Kidney (tissue), 14 donors: ENCODE data around the gene HORMAD1. TPM values are rescaled to one million over a fixed set of nuclear protein-coding genes. Genes with fewer than 3 reads are reported as not detected.

ENCODE experiments used
- DNase-seq, 5 donors: peaks; one replicate each; pipeline ENCODE4 v3.0.0-alpha.2; 2013 to 2020
- FAIRE-seq: peaks from 2 replicates; lab custom pipeline; 2012; peaks lifted over from hg19 to GRCh38; lab: Jason Lieb, UNC
- H3K27ac ChIP-seq, 2 donors: one replicate each; pipeline ENCODE4 v1.7.0; 2013; ENCODE audit warnings: low read depth in 2 of 2, low read length in 2 of 2, inconsistent platforms in 1 of 2
- H3K27me3 ChIP-seq: one replicate; pipeline ENCODE4 v1.7.1; 2013; ENCODE audit warnings: low read length, inconsistent platforms; ENCODE audit not compliant: control insufficient read depth, insufficient read depth
- H3K36me3 ChIP-seq, 3 donors: one replicate each; pipeline versions ENCODE4 v1.7.0 to v1.7.1; 2013; ENCODE audit warnings: low read length in 3 of 3, control low read depth in 1 of 3, inconsistent platforms in 1 of 3; ENCODE audit not compliant: insufficient read depth in 3 of 3, control insufficient read depth in 2 of 3
- H3K4me1 ChIP-seq, 3 donors: one replicate each; pipeline versions ENCODE4 v1.7.0 to v1.7.1; 2013; ENCODE audit warnings: low read length in 3 of 3, inconsistent platforms in 1 of 3, low read depth in 1 of 3; ENCODE audit not compliant: control insufficient read depth in 2 of 3, insufficient read depth in 2 of 3
- H3K4me3 ChIP-seq, 3 donors: one replicate each; pipeline versions ENCODE4 v1.7.0 to v1.8.1; 2013; ENCODE audit warnings: low read length in 3 of 3, control low read depth in 1 of 3, inconsistent platforms in 1 of 3
- H3K9ac ChIP-seq, 3 donors: one replicate each; pipeline versions ENCODE4 v1.7.0 to v1.7.1; 2013; ENCODE audit warnings: low read length in 3 of 3, control low read depth in 1 of 3, inconsistent platforms in 1 of 3
- H3K9me3 ChIP-seq, 3 donors: one replicate each; pipeline versions ENCODE4 v1.7.0 to v1.7.1; 2013; ENCODE audit warnings: low read length in 3 of 3, control low read depth in 1 of 3, inconsistent platforms in 1 of 3; ENCODE audit not compliant: control insufficient read depth in 2 of 3, insufficient read depth in 1 of 3
- intact Hi-C: fragments of 100-400 bp; cut with DNase I; formaldehyde crosslinking; loops from one replicate; pipeline ENCODE4 v1.11.1; 2022
- polyA plus RNA-seq: library from polyadenylated mRNA; stranded (reverse); fragments of 350-450 nt; fragmentation: Illumina TruSeq; extraction: RNeasy Lipid Tissue Mini Kit (QIAGEN cat#74804); gene quantifications from one replicate; pipeline ENCODE4 v1.2.3, GENCODE V29; 2014; ENCODE audit warnings: low read depth, low replicate concordance; ENCODE audit not compliant: insufficient read depth
- total RNA-seq: library from RNA; stranded (reverse); fragmentation: NEBNext Ultra II Directional; extraction: Animal tissue kit (Norgen Biotek cat#: 25700); gene quantifications from one replicate; pipeline ENCODE4 v1.2.1, GENCODE V29; 2021
- TF ChIP-seq, protein P1 (sequence below): IDR thresholded peaks from 3 replicates; pipeline ENCODE4 v1.5.1; 2012; ENCODE audit warnings: mild to moderate bottlenecking, moderate library complexity, borderline replicate concordance; ENCODE audit not compliant: insufficient read depth; ENCODE audit errors: extremely low read depth
- donor health status: control.
- donor health status: control.
- donor health status: control.
- donor health status: control.
- donor health status: control.
- donor health status: DM: yes; HTN: yes; CAD: no.
- donor health status: Normal renal cell carcinoma (clear cell type).

The HORMAD1 gene
- total and polyA plus RNA-seq, 2 donors from 2014 or later: 0.13 TPM; not detected in 1

DNA sequence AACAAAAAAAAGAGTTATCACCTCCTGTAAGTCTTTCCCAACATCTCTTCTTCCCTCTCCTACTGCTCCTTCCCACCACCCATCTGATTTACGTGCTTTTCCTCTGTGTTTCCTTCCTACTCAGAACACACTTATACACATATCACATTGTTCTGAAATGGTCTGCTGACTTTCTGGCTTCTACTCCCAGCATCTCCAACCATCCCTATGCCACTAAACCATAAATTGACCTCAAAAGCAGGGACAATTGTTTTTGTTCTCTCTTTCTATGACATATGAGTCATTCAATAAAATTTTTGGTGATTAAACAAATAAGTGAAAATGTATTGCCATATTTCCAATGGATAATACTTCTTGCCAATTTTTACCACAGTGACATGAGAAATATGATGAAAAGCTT lies 31.9 kb downstream of the HORMAD1 start:
- TF ChIP-seq, protein P1, sequence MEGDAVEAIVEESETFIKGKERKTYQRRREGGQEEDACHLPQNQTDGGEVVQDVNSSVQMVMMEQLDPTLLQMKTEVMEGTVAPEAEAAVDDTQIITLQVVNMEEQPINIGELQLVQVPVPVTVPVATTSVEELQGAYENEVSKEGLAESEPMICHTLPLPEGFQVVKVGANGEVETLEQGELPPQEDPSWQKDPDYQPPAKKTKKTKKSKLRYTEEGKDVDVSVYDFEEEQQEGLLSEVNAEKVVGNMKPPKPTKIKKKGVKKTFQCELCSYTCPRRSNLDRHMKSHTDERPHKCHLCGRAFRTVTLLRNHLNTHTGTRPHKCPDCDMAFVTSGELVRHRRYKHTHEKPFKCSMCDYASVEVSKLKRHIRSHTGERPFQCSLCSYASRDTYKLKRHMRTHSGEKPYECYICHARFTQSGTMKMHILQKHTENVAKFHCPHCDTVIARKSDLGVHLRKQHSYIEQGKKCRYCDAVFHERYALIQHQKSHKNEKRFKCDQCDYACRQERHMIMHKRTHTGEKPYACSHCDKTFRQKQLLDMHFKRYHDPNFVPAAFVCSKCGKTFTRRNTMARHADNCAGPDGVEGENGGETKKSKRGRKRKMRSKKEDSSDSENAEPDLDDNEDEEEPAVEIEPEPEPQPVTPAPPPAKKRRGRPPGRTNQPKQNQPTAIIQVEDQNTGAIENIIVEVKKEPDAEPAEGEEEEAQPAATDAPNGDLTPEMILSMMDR: no peak
- Histone ChIP-seq H3K27me3 (no peaks in the 10 kb centered on the region), H3K36me3 (peaks cover 0 to 10% (median 2%) of the 10 kb centered on the region in 3 donors), H3K9ac (no peak overlapping the region), H3K4me3 (no peak overlapping the region), H3K9me3 (no peaks in the 10 kb centered on the region), H3K27ac (no peak overlapping the region), H3K4me1 (no peaks in the 10 kb centered on the region)
- intact Hi-C loops: no loop called here
- DNase-seq (no peak), FAIRE-seq (no peak)

DNA sequence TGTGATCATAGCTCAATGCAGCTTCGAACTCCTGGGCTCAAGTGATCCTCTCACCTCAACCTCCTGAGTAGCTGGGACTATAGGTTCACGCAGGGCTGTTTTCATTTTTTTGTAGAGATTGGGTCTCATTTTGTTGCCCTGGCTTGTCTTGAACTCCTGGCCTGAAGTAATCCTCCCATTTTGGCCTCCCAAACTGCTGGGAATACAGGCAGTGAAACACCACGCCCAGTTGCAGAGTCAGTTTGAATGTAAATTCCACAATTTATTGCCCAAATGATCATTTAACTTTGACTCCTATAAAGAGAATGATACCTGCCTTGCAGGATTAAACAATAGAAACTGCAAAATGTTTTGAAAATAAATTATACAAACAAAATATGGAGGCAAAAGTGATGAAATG lies 34.4 kb downstream of the HORMAD1 start:
- no peak for FAIRE-seq
- no peaks in the 10 kb centered on the region for H3K9me3 ChIP-seq

DNA sequence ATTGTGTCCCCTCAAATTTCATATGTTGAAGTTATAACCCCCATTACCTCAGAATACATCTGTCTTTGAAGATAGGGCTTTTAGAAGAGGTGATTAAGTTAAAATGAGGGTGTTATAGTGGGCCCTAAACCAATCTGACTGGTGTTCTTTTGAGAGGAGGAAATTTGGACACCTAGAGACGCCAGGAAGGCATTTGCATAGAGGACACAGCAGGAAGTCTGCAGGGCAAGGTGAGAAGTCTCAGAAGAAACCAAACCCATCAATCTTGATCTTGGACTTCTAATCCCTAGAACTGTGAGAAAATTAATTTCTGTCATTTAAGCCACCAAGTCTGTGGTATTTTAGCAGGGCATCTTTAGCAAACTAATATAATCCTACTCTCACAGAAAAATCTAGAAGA lies 36.8 kb downstream of the HORMAD1 start:
- Histone ChIP-seq H3K9ac (no peak overlapping the region), H3K36me3 (peaks cover 0 to 5% (median 0%) of the 10 kb centered on the region in 3 donors), H3K4me3 (no peak overlapping the region), H3K27ac (no peak overlapping the region), H3K4me1 (no peaks in the 10 kb centered on the region), H3K27me3 (no peaks in the 10 kb centered on the region), H3K9me3 (no peaks in the 10 kb centered on the region)
- intact Hi-C loops: no loop called here
- FAIRE-seq (no peak), DNase-seq (no peak)
- TF ChIP-seq, protein P1: no peak

More for the DNA sequence above, 34.4 kb downstream of the HORMAD1 start:
- DNase-seq: no peak
- no peaks in the 10 kb centered on the region for H3K27me3 ChIP-seq
- no peak overlapping the region for H3K4me3 ChIP-seq
- peaks cover 0 to 5% (median 0%) of the 10 kb centered on the region in 3 donors for H3K36me3 ChIP-seq
- TF ChIP-seq, protein P1: no peak
- H3K4me1 ChIP-seq: no peaks in the 10 kb centered on the region
- no peak overlapping the region for H3K9ac ChIP-seq
- intact Hi-C loops: no loop called here
- H3K27ac ChIP-seq: no peak overlapping the region

DNA sequence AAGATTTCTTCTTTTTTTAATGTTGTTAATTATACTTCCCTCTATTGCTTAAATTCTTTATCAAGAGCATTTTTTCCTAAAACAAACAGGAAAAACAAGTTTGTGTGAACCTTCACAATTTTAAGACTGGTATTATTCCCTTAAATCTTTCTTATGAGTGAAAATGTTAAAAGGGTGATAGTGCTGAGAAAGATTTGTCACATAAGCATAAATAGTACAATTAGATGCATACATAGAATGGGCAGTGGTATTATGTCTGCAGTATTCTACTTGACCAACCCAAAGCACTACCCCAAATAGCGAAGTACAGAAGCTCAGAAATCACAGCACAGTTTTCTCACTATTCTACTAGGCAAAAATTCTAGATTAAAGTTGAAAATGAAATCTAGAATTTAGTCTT lies 41.7 kb downstream of the HORMAD1 start:
- DNase-seq (no peak), FAIRE-seq (no peak)
- Histone ChIP-seq H3K4me1 (no peaks in the 10 kb centered on the region), H3K4me3 (no peak overlapping the region), H3K9ac (no peak overlapping the region), H3K9me3 (no peaks in the 10 kb centered on the region), H3K36me3 (no peaks in the 10 kb centered on the region), H3K27ac (no peak overlapping the region), H3K27me3 (no peaks in the 10 kb centered on the region)
- TF ChIP-seq, protein P1: no peak
- intact Hi-C loops: no loop called here
